Measurements from ENCODE around the gene CNIH4.

DNA sequence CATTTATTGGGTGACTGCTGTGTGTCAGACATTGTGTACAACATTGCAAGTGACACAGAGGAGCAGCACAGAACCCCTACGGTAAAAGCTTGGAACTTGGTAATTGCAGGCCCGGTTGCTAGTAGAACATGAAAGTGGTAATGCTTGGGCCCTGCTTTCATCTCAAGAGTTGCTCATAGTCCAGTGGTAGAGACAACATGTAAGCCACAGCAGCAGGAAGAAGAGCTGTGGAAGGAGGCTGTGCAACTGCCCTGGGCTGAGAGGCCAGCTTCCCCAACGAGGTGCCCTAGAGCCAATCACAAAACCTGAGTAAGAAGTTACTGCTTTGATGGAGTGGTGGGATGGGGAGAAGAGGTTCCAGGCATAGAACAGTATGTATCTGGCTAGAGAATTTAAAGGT is 18.4 kb downstream of the CNIH4 start:
- TF ChIP-seq, protein P1, sequence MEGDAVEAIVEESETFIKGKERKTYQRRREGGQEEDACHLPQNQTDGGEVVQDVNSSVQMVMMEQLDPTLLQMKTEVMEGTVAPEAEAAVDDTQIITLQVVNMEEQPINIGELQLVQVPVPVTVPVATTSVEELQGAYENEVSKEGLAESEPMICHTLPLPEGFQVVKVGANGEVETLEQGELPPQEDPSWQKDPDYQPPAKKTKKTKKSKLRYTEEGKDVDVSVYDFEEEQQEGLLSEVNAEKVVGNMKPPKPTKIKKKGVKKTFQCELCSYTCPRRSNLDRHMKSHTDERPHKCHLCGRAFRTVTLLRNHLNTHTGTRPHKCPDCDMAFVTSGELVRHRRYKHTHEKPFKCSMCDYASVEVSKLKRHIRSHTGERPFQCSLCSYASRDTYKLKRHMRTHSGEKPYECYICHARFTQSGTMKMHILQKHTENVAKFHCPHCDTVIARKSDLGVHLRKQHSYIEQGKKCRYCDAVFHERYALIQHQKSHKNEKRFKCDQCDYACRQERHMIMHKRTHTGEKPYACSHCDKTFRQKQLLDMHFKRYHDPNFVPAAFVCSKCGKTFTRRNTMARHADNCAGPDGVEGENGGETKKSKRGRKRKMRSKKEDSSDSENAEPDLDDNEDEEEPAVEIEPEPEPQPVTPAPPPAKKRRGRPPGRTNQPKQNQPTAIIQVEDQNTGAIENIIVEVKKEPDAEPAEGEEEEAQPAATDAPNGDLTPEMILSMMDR (IDR thresholded peaks at IDR 0.05; ENCODE audit: low read depth, low read length, missing input control) = no peak
- TF ChIP-seq YY1 (IDR thresholded peaks at IDR 0.05) = no peak
- no peak for TF ChIP-seq FOXA1 (IDR thresholded peaks at IDR 0.05)
- TF ChIP-seq, protein P2, sequence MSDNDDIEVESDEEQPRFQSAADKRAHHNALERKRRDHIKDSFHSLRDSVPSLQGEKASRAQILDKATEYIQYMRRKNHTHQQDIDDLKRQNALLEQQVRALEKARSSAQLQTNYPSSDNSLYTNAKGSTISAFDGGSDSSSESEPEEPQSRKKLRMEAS (IDR thresholded peaks at IDR 0.05) = no peak
- TF ChIP-seq, protein P3, sequence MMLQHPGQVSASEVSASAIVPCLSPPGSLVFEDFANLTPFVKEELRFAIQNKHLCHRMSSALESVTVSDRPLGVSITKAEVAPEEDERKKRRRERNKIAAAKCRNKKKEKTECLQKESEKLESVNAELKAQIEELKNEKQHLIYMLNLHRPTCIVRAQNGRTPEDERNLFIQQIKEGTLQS (IDR thresholded peaks at IDR 0.05) = no peak
- TF ChIP-seq, protein P4, sequence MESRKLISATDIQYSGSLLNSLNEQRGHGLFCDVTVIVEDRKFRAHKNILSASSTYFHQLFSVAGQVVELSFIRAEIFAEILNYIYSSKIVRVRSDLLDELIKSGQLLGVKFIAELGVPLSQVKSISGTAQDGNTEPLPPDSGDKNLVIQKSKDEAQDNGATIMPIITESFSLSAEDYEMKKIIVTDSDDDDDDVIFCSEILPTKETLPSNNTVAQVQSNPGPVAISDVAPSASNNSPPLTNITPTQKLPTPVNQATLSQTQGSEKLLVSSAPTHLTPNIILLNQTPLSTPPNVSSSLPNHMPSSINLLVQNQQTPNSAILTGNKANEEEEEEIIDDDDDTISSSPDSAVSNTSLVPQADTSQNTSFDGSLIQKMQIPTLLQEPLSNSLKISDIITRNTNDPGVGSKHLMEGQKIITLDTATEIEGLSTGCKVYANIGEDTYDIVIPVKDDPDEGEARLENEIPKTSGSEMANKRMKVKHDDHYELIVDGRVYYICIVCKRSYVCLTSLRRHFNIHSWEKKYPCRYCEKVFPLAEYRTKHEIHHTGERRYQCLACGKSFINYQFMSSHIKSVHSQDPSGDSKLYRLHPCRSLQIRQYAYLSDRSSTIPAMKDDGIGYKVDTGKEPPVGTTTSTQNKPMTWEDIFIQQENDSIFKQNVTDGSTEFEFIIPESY (IDR thresholded peaks at IDR 0.05) = no peak
- TF ChIP-seq EGR1 (IDR thresholded peaks at IDR 0.05; ENCODE audit: low read depth in 2 of 2) = no peak
- TF ChIP-seq TAF1 (conservative IDR thresholded peaks at IDR 0.05) = no peak
- TF ChIP-seq SP1 (IDR thresholded peaks at IDR 0.05) = no peak
- TF ChIP-seq, protein P5, sequence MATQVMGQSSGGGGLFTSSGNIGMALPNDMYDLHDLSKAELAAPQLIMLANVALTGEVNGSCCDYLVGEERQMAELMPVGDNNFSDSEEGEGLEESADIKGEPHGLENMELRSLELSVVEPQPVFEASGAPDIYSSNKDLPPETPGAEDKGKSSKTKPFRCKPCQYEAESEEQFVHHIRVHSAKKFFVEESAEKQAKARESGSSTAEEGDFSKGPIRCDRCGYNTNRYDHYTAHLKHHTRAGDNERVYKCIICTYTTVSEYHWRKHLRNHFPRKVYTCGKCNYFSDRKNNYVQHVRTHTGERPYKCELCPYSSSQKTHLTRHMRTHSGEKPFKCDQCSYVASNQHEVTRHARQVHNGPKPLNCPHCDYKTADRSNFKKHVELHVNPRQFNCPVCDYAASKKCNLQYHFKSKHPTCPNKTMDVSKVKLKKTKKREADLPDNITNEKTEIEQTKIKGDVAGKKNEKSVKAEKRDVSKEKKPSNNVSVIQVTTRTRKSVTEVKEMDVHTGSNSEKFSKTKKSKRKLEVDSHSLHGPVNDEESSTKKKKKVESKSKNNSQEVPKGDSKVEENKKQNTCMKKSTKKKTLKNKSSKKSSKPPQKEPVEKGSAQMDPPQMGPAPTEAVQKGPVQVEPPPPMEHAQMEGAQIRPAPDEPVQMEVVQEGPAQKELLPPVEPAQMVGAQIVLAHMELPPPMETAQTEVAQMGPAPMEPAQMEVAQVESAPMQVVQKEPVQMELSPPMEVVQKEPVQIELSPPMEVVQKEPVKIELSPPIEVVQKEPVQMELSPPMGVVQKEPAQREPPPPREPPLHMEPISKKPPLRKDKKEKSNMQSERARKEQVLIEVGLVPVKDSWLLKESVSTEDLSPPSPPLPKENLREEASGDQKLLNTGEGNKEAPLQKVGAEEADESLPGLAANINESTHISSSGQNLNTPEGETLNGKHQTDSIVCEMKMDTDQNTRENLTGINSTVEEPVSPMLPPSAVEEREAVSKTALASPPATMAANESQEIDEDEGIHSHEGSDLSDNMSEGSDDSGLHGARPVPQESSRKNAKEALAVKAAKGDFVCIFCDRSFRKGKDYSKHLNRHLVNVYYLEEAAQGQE (IDR thresholded peaks at IDR 0.05) = no peak
- no peak for TF ChIP-seq NR2F2 (IDR thresholded peaks at IDR 0.05)
- no peak for TF ChIP-seq RAD21 (IDR thresholded peaks at IDR 0.05)
- no peak for TF ChIP-seq RXRA (IDR thresholded peaks at IDR 0.05)
- no peak for TF ChIP-seq JUND (IDR thresholded peaks at IDR 0.05)
